ENCODE results near the gene PARD3.

DNA sequence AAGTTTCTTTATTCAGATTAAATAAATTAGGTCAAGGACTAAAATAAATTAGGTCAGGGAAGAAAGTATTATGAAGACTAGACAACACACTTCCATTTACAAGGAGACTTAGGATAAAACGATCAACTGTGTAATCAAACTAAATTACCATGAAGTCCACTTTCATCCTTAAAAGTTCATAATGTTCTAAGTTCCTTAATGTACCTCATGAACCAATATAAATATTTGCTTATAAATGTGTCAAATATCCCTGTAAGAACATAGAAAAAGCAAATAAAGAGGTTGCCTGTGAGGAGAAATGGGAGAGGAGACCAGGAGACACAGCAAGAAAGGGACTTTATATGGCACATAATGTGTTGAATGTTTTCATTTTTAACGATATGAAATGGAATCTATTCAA, 345.6 kb downstream of the PARD3 start:
- TF ChIP-seq, protein P1, sequence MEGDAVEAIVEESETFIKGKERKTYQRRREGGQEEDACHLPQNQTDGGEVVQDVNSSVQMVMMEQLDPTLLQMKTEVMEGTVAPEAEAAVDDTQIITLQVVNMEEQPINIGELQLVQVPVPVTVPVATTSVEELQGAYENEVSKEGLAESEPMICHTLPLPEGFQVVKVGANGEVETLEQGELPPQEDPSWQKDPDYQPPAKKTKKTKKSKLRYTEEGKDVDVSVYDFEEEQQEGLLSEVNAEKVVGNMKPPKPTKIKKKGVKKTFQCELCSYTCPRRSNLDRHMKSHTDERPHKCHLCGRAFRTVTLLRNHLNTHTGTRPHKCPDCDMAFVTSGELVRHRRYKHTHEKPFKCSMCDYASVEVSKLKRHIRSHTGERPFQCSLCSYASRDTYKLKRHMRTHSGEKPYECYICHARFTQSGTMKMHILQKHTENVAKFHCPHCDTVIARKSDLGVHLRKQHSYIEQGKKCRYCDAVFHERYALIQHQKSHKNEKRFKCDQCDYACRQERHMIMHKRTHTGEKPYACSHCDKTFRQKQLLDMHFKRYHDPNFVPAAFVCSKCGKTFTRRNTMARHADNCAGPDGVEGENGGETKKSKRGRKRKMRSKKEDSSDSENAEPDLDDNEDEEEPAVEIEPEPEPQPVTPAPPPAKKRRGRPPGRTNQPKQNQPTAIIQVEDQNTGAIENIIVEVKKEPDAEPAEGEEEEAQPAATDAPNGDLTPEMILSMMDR (IDR thresholded peaks at IDR 0.05; ENCODE audit: poor library complexity, severe bottlenecking), result no peak
- TF ChIP-seq EP300 (conservative IDR thresholded peaks at IDR 0.05; ENCODE audit: poor library complexity, severe bottlenecking) (no peak), EZH2 (IDR thresholded peaks at IDR 0.05; ENCODE audit: borderline replicate concordance, insufficient read depth, low read length, poor library complexity, severe bottlenecking) (no peak), POLR2AphosphoS5 (IDR thresholded peaks at IDR 0.05) (no peak), TAF1 (IDR thresholded peaks at IDR 0.05; ENCODE audit: low read depth) (no peak)
- TF ChIP-seq, protein P2, sequence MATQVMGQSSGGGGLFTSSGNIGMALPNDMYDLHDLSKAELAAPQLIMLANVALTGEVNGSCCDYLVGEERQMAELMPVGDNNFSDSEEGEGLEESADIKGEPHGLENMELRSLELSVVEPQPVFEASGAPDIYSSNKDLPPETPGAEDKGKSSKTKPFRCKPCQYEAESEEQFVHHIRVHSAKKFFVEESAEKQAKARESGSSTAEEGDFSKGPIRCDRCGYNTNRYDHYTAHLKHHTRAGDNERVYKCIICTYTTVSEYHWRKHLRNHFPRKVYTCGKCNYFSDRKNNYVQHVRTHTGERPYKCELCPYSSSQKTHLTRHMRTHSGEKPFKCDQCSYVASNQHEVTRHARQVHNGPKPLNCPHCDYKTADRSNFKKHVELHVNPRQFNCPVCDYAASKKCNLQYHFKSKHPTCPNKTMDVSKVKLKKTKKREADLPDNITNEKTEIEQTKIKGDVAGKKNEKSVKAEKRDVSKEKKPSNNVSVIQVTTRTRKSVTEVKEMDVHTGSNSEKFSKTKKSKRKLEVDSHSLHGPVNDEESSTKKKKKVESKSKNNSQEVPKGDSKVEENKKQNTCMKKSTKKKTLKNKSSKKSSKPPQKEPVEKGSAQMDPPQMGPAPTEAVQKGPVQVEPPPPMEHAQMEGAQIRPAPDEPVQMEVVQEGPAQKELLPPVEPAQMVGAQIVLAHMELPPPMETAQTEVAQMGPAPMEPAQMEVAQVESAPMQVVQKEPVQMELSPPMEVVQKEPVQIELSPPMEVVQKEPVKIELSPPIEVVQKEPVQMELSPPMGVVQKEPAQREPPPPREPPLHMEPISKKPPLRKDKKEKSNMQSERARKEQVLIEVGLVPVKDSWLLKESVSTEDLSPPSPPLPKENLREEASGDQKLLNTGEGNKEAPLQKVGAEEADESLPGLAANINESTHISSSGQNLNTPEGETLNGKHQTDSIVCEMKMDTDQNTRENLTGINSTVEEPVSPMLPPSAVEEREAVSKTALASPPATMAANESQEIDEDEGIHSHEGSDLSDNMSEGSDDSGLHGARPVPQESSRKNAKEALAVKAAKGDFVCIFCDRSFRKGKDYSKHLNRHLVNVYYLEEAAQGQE (IDR thresholded peaks at IDR 0.05; ENCODE audit: borderline replicate concordance), result no peak
